ENCODE data around the gene SERBP1.
"Not testable (repeated sequence)": the region's sequence is repeated elsewhere in the genome, so short reads cannot be mapped to it uniquely, and the experiment has no call there.

The SERBP1 gene

DNA sequence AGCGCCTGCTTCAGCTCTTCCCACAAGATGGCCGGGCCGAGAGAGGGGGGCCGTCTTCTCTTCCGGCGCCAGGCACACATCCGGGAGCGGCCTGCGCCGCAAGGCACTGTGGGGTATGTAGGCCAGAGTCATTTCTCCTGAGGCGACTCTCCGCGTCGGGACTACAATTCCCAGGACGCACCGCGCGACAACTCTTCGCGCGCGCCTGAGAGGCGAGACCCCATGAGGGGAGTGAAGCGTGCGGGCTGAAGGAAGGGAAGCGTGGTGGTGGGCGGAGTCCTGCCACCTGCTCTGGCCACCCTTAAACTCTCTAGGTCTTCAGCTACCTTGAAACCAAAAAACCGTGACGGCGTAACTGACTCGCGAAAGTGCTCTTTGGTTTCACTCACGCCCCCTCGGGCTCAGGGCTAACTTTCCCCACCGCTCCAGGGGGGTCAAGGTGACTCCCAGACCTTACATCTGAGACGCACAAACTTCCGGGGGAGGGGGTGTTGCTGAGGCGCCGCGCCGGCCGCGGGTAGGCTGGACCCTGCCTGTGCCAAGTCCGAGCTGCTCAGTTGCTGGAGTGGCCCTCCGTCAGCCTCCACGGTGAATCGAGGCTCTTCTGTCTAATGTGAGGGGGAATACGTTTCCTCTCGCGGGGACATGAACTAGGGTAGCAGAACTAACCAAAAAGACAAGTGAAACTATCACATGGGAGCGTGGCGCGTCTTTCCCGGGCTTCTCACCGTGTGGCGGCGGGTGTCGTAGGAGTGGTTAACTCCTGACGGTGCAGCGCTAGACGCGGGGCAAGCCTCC lies at the start of gene SERBP1:
TSS of gene SERBP1 (minus strand) at position 45 of the 798 bp plus-strand sequence. CDS start 102 bp downstream, outside the sequence.
- peak; percentile 99 for DNase-seq

DNA sequence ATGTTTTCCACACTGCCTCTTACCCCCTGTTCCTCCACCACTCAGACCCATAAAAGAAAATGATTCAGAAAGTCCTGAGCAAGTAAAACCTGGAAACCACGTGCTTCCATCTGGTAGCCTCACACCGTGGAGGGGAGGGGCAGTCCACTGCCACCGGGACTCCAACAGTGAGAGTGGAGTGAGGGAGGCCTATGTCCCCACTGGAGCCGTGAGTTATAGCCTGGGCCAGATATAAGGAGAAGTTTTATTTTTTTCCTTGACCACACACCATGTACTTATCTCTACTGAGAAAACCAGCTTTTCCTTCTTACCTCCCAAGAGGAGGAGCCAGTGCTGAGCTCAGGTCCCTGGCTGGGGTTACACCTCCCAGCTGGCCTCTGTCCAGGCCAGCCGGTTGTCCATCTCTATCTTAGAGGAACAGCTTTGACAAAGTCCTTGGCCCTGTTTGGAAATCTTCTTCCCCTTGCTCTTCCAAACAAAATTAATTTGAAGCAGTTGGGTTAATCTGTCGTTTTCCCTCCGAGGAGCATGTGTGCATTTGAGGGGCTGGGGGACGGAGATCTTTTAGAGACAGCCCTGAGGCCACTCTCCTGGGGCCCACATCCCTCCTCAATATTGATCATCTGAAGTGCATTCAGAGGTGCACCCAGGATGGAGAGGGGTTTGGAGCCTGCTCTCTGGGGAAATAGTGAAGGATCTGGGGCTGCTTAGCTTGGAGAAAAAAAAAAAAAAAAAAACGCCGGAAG lies 49.1 kb upstream of the SERBP1 start:
- DNase-seq = peak in 1 of 2 experiments; percentile 24

DNA sequence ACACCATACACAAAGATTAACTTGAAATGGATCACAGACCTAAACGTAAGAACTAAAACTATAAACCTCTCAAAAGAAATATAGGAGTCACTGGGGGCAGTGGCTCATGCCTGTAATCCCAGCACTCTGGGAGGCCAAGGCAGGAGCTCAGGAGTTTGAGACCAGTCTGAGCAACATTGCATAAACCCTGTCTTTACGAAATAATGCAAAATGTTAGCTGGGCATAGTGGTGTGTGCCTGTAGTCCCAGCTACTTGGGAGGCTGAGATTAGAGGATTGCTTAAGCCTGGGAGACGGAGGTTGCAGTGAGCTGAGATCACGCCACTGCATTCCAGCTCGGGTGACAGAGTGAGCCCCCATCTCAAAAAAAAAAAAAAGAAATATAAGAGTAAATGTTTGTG lies 46.7 kb upstream of the SERBP1 start:
- no peak for DNase-seq

DNA sequence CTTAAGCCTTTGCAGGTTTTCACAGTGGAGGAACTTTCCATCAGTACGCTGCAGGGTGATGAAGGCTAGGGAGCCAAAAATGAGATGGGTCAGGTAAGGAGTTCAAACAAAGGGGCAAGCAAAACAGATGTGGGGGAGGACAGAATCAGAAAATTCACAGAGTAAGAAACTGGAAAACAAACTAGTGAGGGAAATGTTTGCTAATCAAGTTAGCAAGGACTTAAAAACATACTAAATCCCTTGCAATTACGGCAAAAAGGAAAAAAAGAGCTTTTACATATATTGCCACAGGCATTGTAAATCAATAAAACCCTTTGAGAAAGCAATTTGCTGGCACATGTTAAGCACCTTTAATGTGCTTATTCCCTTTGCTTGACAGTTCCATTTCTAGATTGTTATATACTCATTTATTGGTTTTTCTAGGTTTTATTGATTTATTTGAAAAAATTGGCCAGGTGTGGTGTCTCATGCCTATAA lies 45.8 kb upstream of the SERBP1 start:
- DNase-seq = no peak

DNA sequence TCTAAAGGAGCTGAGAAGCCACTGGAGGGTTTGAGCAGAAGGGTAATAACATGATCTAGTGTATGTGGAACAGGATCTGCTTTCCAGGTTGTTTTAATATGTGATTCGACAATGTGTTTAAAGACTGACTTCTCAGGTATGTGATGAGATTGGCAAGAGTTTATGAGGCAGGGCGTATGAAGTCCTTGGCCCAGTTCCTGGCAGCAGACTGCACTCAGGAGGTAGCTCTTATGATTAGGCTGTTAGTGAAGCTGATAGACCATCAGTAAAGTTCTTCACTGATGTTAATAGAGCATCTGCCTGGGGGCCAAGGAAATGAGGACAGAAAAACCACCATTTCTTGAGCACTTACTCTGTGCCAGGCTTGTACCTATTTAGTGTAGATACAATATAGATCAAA lies 41.9 kb upstream of the SERBP1 start:
- DNase-seq = no peak

- no peak for DNase-seq
These were observed 39.2 kb upstream of the SERBP1 start for GRCh38 chr1:67469431-67469830.

GRCh38 chr1:67468066-67468718 lies 38.0 kb upstream of the SERBP1 start:
- no peak for DNase-seq

GRCh38 chr1:67465375-67465774 lies 35.2 kb upstream of the SERBP1 start:
- DNase-seq = no peak

DNA sequence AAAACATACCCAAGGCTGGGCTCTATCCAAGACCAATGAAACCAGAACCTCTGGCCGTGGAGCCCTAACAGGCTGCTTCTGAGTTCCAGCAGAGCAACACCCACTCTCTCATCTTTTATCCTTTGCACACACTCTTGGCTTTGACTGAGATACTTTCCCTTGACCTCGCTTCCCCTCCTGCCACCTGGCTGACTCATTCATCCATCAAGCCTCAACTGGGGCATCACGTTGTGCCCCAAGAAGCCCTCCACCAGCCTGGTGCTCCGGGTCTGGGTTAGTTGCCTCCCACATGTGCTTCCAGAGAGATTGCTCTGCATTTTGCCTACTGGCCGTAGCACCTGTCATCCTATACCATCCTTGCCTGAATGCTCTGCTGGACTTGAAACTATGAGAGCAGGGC lies 34.5 kb upstream of the SERBP1 start:
- DNase-seq = no peak

GRCh38 chr1:67464058-67464457 lies 33.9 kb upstream of the SERBP1 start:
- DNase-seq = no peak

DNA sequence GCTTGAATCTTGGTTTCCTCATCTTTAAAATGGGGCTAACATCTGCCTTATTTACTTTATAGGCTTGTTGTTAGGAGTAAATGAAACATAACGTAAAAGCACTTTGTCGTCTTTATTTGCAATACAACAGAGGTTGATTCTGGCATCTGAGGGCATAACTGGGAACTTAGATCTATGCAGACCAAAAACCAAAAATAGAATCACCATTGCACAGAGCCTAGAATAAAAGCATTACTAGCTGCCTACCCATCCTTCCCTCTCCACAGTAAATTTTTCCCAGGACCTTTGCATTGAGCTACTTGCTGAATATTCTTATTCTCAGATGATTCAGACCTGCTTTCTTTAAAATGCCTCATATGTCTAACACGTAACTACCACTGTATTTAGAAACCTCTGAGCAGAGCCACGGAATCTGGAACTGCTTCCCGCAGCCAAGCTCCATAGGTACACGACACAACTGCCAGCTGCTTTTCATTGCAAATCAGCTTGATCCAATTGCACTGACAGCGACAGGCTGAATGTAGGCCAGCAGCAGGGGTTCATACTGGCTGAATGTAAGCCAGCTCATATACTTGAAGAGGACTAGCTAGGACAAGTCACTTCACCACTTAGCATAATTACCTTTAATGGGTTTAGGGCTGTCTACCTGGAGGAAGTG lies 33.2 kb upstream of the SERBP1 start:
- no peak for DNase-seq

GRCh38 chr1:67460676-67461500 lies 30.7 kb upstream of the SERBP1 start:
- no peak for DNase-seq

DNA sequence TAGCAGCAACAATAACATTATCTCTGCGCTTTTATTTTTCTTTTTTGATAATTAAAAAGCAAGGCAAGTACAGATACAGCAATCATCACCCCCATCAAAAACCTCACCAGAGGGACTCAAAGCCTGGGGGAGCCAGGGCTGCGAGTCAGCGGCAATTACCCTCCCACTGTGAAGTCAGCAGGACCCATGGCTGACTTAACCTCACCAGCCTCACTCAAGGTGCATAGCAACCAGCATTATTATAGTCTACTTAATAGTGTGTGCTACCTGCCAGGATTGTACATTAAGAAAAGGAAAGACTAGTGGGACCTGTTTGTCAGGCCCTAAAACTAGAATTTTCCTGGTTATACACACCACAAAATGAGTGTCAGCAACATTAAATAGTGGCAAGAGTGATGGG lies 28.9 kb upstream of the SERBP1 start:
- no peak for DNase-seq

DNA sequence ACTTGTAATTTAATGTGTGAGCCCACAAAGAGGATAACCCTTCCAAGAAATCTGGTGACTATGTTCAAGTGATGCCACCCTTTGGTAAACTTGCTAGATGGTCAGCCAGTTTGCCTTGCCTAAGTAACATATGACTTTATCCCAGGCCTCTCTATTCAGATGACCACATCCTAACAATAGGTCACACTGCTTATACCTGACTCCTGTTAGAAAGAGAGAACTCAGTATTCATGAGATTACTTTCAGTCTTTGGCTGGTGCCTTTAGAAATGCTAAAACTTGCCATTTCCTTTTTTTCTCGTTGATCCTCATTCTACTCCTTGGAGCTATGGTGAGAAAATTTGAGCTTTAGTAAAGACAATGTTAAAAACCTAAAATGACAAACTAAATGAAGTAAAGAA lies 28.5 kb upstream of the SERBP1 start:
- DNase-seq = no peak

DNA sequence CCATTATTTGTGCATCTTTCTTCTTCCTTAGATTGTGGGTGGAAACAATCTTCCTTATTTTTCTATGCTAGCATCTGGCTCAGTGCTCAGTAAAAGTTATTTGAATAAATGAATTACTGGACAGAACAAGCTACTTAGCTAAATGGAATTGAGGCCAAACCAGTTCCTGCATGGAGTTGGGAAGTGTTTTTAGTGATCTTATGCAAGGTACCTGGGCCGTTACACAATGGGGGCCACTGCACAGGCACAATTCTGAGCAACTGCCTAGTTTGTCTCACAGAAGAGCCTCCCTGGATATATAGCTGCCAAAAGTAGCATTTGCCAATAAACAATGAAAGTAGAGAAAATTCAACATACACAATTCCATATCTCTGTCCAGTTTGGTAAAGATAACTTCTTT lies 27.0 kb upstream of the SERBP1 start:
- DNase-seq = no peak

GRCh38 chr1:67451815-67452214 lies 21.6 kb upstream of the SERBP1 start:
- no peak for DNase-seq

DNA sequence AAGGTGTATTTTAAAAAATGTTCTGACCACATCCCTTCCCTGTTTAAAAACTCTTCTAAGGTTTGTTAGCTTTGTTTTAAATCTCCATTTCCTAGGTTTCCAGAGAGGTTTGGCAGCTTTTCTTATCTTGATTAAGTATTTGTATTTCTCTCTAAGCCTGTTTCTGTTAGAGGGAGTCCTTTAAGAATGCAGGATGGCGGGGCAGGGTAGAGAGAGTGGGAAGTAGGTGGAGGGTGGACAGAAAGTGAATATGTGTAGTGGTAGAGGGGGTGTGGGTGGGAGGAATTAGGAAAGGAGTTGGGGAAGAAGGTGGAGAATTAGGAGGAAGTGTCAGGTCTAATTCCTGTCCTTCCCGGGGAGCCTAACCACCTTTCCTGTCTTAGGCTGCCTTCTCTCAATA lies 21.2 kb upstream of the SERBP1 start:
- no peak for DNase-seq

DNA sequence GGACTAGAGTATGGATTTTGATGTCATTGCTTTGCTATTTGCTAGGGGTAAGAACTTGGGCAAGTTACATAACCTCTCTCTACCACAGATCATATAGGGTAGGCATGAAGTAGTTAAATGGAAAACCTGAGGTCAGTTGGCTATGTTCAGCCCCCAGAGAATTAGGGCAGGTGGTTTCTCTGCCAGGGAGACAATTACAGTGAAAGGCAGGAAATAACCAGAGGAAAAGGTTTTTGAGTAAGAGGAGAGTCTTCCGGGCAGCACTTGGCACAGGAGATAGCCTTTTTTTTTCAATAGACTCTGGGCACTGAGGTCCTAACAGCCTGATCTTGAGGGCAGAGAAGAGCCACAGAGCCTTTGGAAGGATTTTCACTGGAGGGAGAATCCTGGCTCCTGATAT lies 16.7 kb upstream of the SERBP1 start:
- DNase-seq = no peak

DNA sequence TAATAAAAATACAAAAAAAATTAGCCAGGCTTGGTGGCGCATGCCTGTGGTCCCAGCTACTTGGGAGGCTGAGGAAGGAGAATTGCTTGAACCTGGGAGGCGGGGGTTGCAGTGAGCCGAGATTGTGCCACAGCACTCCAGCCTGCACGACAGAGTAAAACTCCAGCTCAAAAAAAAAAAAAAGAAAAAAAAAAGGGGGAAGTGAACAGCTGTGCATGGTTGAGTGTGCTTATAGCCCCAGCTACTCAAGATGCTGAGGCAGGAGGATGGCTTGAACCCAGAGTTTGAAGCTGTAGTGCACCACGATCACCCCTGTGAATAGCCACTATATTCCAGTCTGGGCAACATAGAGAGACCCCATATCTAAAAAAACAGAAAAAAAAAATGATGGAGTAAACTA lies 15.8 kb upstream of the SERBP1 start:
- DNase-seq = not testable (repeated sequence)

DNA sequence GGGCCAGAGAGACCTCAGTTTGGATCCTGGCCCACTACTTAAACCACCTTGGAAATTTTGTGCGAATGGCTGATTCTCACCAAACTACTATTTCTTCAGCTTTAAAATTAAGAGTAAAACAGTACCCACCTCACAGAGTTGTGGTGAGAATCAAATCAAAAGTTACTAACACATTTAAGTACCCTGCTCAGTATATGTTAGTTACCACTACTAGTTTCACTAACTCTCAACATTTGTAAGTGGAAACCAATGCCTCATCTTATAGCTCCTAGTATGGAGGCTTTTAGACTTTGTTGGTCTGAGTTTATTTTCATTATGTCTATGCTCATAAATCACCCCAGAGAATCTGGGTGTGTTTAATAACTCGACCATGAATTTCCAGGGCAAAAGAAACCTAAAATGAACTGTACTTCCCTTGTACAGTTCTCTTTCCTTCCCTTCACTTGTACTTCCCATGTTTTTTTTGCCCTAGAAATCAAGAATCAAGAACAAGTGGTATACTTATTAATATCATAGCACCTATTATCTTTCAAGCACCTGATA lies 11.6 kb upstream of the SERBP1 start:
- no peak for DNase-seq

DNA sequence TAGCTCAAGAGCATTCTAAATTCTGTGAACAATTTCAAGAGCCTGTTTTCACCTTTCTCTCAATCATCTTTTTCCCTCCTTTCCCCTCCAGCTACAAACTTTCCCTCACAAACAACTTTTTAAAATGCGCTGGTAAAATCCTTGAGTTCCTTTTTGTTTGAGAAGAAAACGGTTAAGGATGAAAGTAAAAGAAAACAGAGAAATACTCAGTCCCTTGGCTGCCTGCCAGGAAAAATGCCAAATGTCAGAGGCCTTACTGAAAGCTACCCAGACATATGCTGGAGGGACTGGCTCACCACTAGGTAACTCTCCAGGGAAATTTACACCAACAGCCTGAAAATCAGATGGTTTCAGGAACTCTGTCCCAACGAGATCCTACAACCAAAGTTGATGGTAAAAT lies 11.0 kb upstream of the SERBP1 start:
- DNase-seq = peak in 1 of 2 experiments; percentile 41

GRCh38 chr1:67440339-67440738 lies 10.1 kb upstream of the SERBP1 start:
- peak in 1 of 2 experiments; percentile 47 for DNase-seq

Measured in NCI-H446 (cell line).